WTC11 (cell line): ENCODE data around the gene PF4V1. TPM values are rescaled to one million over a fixed set of nuclear protein-coding genes. Genes with fewer than 3 reads are reported as not detected.
A peak's percentile ranks its signal among the peaks of the same experiment; 100 is the strongest.

Experiments used
- ATAC-seq: fragments of 200-7000 bp; cut with Tn5 transposase; 2 replicates; pipeline ENCODE4 v1.10.0; 2021; ENCODE audit warnings: mild to moderate bottlenecking, moderate library complexity
- CTCF ChIA-PET: fragments of 300-600 bp; sonication (Branson Sonifier 250); formaldehyde crosslinking; loops from one replicate; lab custom pipeline; 2021; ENCODE audit warnings: antibody characterized with exemption; lab: Charles Lee
- POLR2A ChIA-PET: fragments of 350-600 bp; sonication (Branson Sonifier 250); formaldehyde crosslinking; loops from one replicate; lab custom pipeline; 2021; ENCODE audit warnings: antibody characterized with exemption; lab: Charles Lee
- DNase-seq: peaks from one replicate; pipeline ENCODE4 v3.0.0; 2021; ENCODE audit warnings: low spot score
- H3K27ac Mint-ChIP-seq: 2 replicates; pipeline ENCODE4 v1.8.0; 2021; ENCODE audit warnings: mixed read lengths
- H3K27me3 Mint-ChIP-seq: 2 replicates; pipeline ENCODE4 v1.8.0; 2021; ENCODE audit warnings: low read depth, mild to moderate bottlenecking, moderate library complexity, mixed read lengths
- H3K36me3 Mint-ChIP-seq: 2 replicates; pipeline ENCODE4 v1.8.0; 2021; ENCODE audit warnings: mixed read lengths
- H3K4me1 Mint-ChIP-seq: 2 replicates; pipeline ENCODE4 v1.8.0; 2022; ENCODE audit warnings: mixed read lengths
- H3K4me3 Mint-ChIP-seq: 2 replicates; pipeline ENCODE4 v1.8.0; 2021; ENCODE audit warnings: mild to moderate bottlenecking, moderate library complexity, mixed read lengths
- H3K9me3 Mint-ChIP-seq: 2 replicates; pipeline ENCODE4 v1.8.0; 2021; ENCODE audit warnings: mixed read lengths
- AR ChIP-seq: fragments of 250-450 bp; sonication (Bioruptor Pico); IDR thresholded peaks from 2 replicates; pipeline ENCODE4 v1.9.0; 2021; ENCODE audit warnings: mild to moderate bottlenecking
- EMX1 ChIP-seq: fragments of 250-450 bp; sonication (Bioruptor Pico); IDR thresholded peaks from 2 replicates; pipeline ENCODE4 v1.8.0; 2021; ENCODE audit warnings: mild to moderate bottlenecking
- ERG ChIP-seq: fragments of 250-450 bp; sonication (Bioruptor Pico); IDR thresholded peaks from 2 replicates; pipeline ENCODE4 v1.8.0; 2021; ENCODE audit warnings: mild to moderate bottlenecking
- ETV6 ChIP-seq: sonication (generic); formaldehyde crosslinking; IDR thresholded peaks from 2 replicates; pipeline ENCODE4 v1.8.1; 2022; ENCODE audit warnings: mild to moderate bottlenecking, missing genetic modification reagents
- FOXJ3 ChIP-seq: sonication (generic); formaldehyde crosslinking; IDR thresholded peaks from 2 replicates; pipeline ENCODE4 v1.9.0; 2021; ENCODE audit warnings: missing genetic modification reagents, mild to moderate bottlenecking, borderline replicate concordance
- GTF2I ChIP-seq: fragments of 250-450 bp; sonication (Bioruptor Pico); conservative IDR thresholded peaks from 2 replicates; pipeline ENCODE4 v1.4.0; 2021; ENCODE audit warnings: mild to moderate bottlenecking
- HMGXB4 ChIP-seq: sonication (generic); formaldehyde crosslinking; IDR thresholded peaks from 2 replicates; pipeline ENCODE4 v1.8.1; 2023; ENCODE audit warnings: mild to moderate bottlenecking, moderate library complexity, missing genetic modification reagents
- PRDM15 ChIP-seq: sonication (generic); formaldehyde crosslinking; IDR thresholded peaks from 2 replicates; pipeline ENCODE4 v1.8.0; 2022; ENCODE audit warnings: missing genetic modification reagents
- SMAD4 ChIP-seq: sonication (generic); formaldehyde crosslinking; IDR thresholded peaks from 2 replicates; pipeline ENCODE4 v1.8.0; 2022; ENCODE audit warnings: mild to moderate bottlenecking, missing genetic modification reagents
- TEAD4 ChIP-seq: sonication (generic); formaldehyde crosslinking; IDR thresholded peaks from 2 replicates; pipeline ENCODE4 v1.8.0; 2022; ENCODE audit warnings: mild to moderate bottlenecking, missing genetic modification reagents
- ZBTB43 ChIP-seq: sonication (generic); formaldehyde crosslinking; IDR thresholded peaks from 2 replicates; pipeline ENCODE4 v1.8.1; 2023; ENCODE audit warnings: mild to moderate bottlenecking, missing genetic modification reagents
- ZMAT4 ChIP-seq: fragments of 250-450 bp; sonication (Bioruptor Pico); IDR thresholded peaks from 2 replicates; pipeline ENCODE4 v1.9.0; 2021; ENCODE audit warnings: mild to moderate bottlenecking
- ZNF317 ChIP-seq: sonication (generic); formaldehyde crosslinking; IDR thresholded peaks from 2 replicates; pipeline ENCODE4 v1.8.1; 2023; ENCODE audit warnings: low read depth, mild to moderate bottlenecking, moderate library complexity, missing genetic modification reagents, borderline replicate concordance
- ZNF423 ChIP-seq: fragments of 250-450 bp; sonication (Bioruptor Pico); IDR thresholded peaks from 2 replicates; pipeline ENCODE4 v2.1.2; 2022; ENCODE audit warnings: mild to moderate bottlenecking, moderate library complexity
- total RNA-seq: library from RNA; stranded (reverse); gene quantifications from 3 replicates; pipeline ENCODE4 v1.2.3, GENCODE V29; 2021

The PF4V1 gene
- total RNA-seq, 1 experiment from 2014 or later = not detected

- POLR2A ChIA-PET = interaction anchor here (1.3 kb wide), 1 partner anchor 33 kb away, joined by 3 read pairs; the partner anchor contains the start of gene CXCL6
- peaks cover 36% of the 10 kb centered on the region for H3K27me3 Mint-ChIP-seq
- CTCF ChIA-PET = interaction anchor here (0.5 to 2.7 kb wide), 11 partner anchors 9 to 265 kb away, joined by 3 to 21 read pairs (median 6); partner anchors contain the start of genes CXCL3, CXCL5 and PF4V1
- H3K27ac Mint-ChIP-seq = no peak within 1 kb of the TSS
- peak; percentile 62 for DNase-seq
- TF ChIP-seq PRDM15 (peak; percentile 36; the same call in 1 of the 2 replicates), TEAD4 (CRISPR knock-in tag) (no peak), FOXJ3 (no peak), HMGXB4 (CRISPR knock-in tag) (0 out of 2 replicates have a peak, but pooled peaks have one; percentile 59), ETV6 (0 out of 2 replicates have a peak, but pooled peaks have one; percentile 2), AR (CRISPR knock-in tag) (no peak), GTF2I (CRISPR knock-in tag) (no peak), ERG (CRISPR knock-in tag) (no peak), ZNF317 (CRISPR knock-in tag) (no peak), EMX1 (CRISPR knock-in tag) (no peak), ZBTB43 (CRISPR knock-in tag) (no peak), ZMAT4 (CRISPR knock-in tag) (no peak), SMAD4 (no peak), ZNF423 (CRISPR knock-in tag) (peak; percentile 69)
- TF ChIP-seq, all 79 proteins: peak for 4
- Mint-ChIP-seq H3K36me3 (no peaks in the 10 kb centered on the region), H3K4me1 (peaks cover 18% of the 10 kb centered on the region), H3K9me3 (no peaks in the 10 kb centered on the region), H3K4me3 (peak within 1 kb of the TSS; percentile 83)
- ATAC-seq = peak; percentile 75
Measured at GRCh38 chr4:73869130-73870055, 16.3 kb downstream of the PF4V1 start, which contains the start of gene CXCL1. Gene CXCL1 (plus strand): TSS chr4:73869393. CDS start chr4:73869471, 78 bp downstream.
